HepG2 (cell line): Measurements from ENCODE around the gene USP7. TPM values are rescaled to one million over a fixed set of nuclear protein-coding genes. Genes with fewer than 3 reads are reported as not detected.

Source experiments
- AFF4 ChIP-seq: sonication (generic); formaldehyde crosslinking; IDR thresholded peaks from 2 replicates; pipeline ENCODE4 v1.4.0; 2020; ENCODE audit warnings: missing genetic modification reagents
- ASH2L ChIP-seq: fragments of 300-600, 200-600 bp; sonication (generic); IDR thresholded peaks from 2 replicates; pipeline ENCODE4 v1.7.0; 2017; ENCODE audit warnings: low read depth, mild to moderate bottlenecking, moderate library complexity, mixed read lengths, low read length; ENCODE audit not compliant: insufficient read length
- CEBPB ChIP-seq: IDR thresholded peaks from 2 replicates; pipeline ENCODE4 v1.6.1; 2011; ENCODE audit warnings: low read depth, low read length, improper control_type of control experiment, borderline replicate concordance
- CREBL2 ChIP-seq: sonication (generic); formaldehyde crosslinking; IDR thresholded peaks from 2 replicates; pipeline ENCODE4 v1.8.1; 2023; ENCODE audit warnings: missing genetic modification reagents, mild to moderate bottlenecking, borderline replicate concordance
- DMTF1 ChIP-seq: sonication (generic); formaldehyde crosslinking; IDR thresholded peaks from 2 replicates; pipeline ENCODE4 v1.4.0; 2020; ENCODE audit warnings: mild to moderate bottlenecking, missing genetic modification reagents
- FOXA3 ChIP-seq: IDR thresholded peaks from 2 replicates; pipeline ENCODE4 v1.6.1; 2016; ENCODE audit warnings: missing genetic modification reagents, missing compliant biosample characterization
- GABPA ChIP-seq, 2 experiments: IDR thresholded peaks; 2 replicates each; pipeline ENCODE4 v1.6.1; 2011 to 2016; ENCODE audit warnings: low read depth in 2 of 2, low read length in 1 of 2, missing biosample characterization in 1 of 2, missing genetic modification characterization in 1 of 2
- KAT7 ChIP-seq: IDR thresholded peaks from 2 replicates; pipeline ENCODE4 v1.6.1; 2018; ENCODE audit warnings: borderline replicate concordance, missing compliant biosample characterization
- RFXANK ChIP-seq: IDR thresholded peaks from 2 replicates; pipeline ENCODE4 v1.6.1; 2016
- SMARCE1 ChIP-seq: fragments of 450-650 bp; IDR thresholded peaks from 2 replicates; pipeline ENCODE4 v1.6.1; 2017; ENCODE audit warnings: borderline replicate concordance
- THAP8 ChIP-seq: sonication (generic); formaldehyde crosslinking; IDR thresholded peaks from 2 replicates; pipeline ENCODE4 v1.5.1; 2020; ENCODE audit warnings: missing genetic modification reagents, mild to moderate bottlenecking, borderline replicate concordance
- THRA ChIP-seq: sonication (generic); formaldehyde crosslinking; IDR thresholded peaks from 2 replicates; pipeline ENCODE4 v1.4.0; 2020; ENCODE audit warnings: missing genetic modification reagents, borderline replicate concordance
- TOPORS ChIP-seq: sonication (generic); formaldehyde crosslinking; IDR thresholded peaks from 2 replicates; pipeline ENCODE4 v1.8.0; 2023; ENCODE audit warnings: mild to moderate bottlenecking, missing genetic modification reagents
- ZBTB37 ChIP-seq: sonication (generic); formaldehyde crosslinking; IDR thresholded peaks from 2 replicates; pipeline ENCODE4 v1.4.0; 2020; ENCODE audit warnings: mild to moderate bottlenecking, missing genetic modification reagents
- ZNF431 ChIP-seq: sonication (generic); formaldehyde crosslinking; IDR thresholded peaks from 2 replicates; pipeline ENCODE4 v1.9.0; 2022; ENCODE audit warnings: missing genetic modification reagents, low read depth, mild to moderate bottlenecking, borderline replicate concordance
- ZNF572 ChIP-seq: sonication (generic); formaldehyde crosslinking; IDR thresholded peaks from 2 replicates; pipeline ENCODE4 v1.5.1; 2020; ENCODE audit warnings: mild to moderate bottlenecking, missing genetic modification reagents
- ZNF580 ChIP-seq: IDR thresholded peaks from 2 replicates; pipeline ENCODE4 v1.6.1; 2016; ENCODE audit warnings: low read depth, borderline replicate concordance
- ZNF878 ChIP-seq: sonication (generic); formaldehyde crosslinking; IDR thresholded peaks from 2 replicates; pipeline ENCODE4 v1.8.1; 2023; ENCODE audit warnings: mild to moderate bottlenecking, missing genetic modification reagents, moderate library complexity
- polyA plus RNA-seq, 8 experiments: library from polyadenylated mRNA; depleted of rRNA in 3 of 8; stranded (reverse) in 7 of 8; unstranded in 1 of 8; fragments of >200 nt; fragmentation: Illumina TruSeq in 4 of 8; extraction: Trizol in 4 of 8; gene quantifications; 2 replicates each; pipeline versions ENCODE4 v1.2.1 to v1.2.3, GENCODE V29; 2011 to 2016; ENCODE audit warnings: low read depth in 4 of 8, missing spikeins in 1 of 8, mixed read lengths in 1 of 8; ENCODE audit not compliant: insufficient read depth in 1 of 8
- total RNA-seq, 5 experiments: library from RNA; depleted of rRNA; stranded (reverse); fragments of >200 nt; fragmentation: Illumina TruSeq; extraction: Trizol; gene quantifications; 2 replicates each; pipeline ENCODE4 v1.2.3, GENCODE V29; 2016; ENCODE audit warnings: low read depth in 1 of 5

The USP7 gene
- total and polyA plus RNA-seq, 2 of the 13 experiments (the other 11 are each of a cell fraction or from before 2014, with no cell fraction given), result 52.5 to 173 TPM

GRCh38 chr16:8963821-8964441, at the start of gene USP7 (continued):
- no peak for TF ChIP-seq ZBTB37
- TF ChIP-seq KAT7 (CRISPR knock-in tag), result no peak
- peak; percentile 55; the same call in 1 of the 2 replicates for TF ChIP-seq THRA (CRISPR knock-in tag)
- TF ChIP-seq AFF4 (CRISPR knock-in tag), result no peak
- peak; percentile 60; the same call in 1 of the 2 replicates for TF ChIP-seq FOXA3 (CRISPR knock-in tag)
- TF ChIP-seq THAP8, result no peak
- TF ChIP-seq CREBL2 (CRISPR knock-in tag), result no peak; the same call in 1 of the 2 replicates
- no peak for TF ChIP-seq ZNF572 (CRISPR knock-in tag)
- no peak for TF ChIP-seq SMARCE1
- 0 out of 2 replicates have a peak, but pooled peaks have one; percentile 23 for TF ChIP-seq ZNF580 (CRISPR knock-in tag)
- no peak for TF ChIP-seq ZNF878 (CRISPR knock-in tag)
- no peak for TF ChIP-seq CEBPB
- no peak for TF ChIP-seq ASH2L
- TF ChIP-seq DMTF1 (CRISPR knock-in tag), result no peak
- no peak for TF ChIP-seq GABPA (IDR thresholded peaks at IDR 0.05; ENCODE audit: low read depth, low read length)
- TF ChIP-seq GABPA (CRISPR knock-in tag; IDR thresholded peaks at IDR 0.05; ENCODE audit: low read depth), result peak; percentile 31; the same call in 1 of the 2 replicates
- no peak for TF ChIP-seq RFXANK
- TF ChIP-seq ZNF431 (CRISPR knock-in tag), result peak; percentile 39; the same call in 1 of the 2 replicates
- TF ChIP-seq TOPORS (CRISPR knock-in tag), result no peak; the same call in 1 of the 2 replicates
